GM23248 (cell line): ENCODE results near the gene NFIC. TPM values are rescaled to one million over a fixed set of nuclear protein-coding genes. Genes with fewer than 3 reads are reported as not detected.

ENCODE experiments used
- DNase-seq: peaks from one replicate; pipeline ENCODE4 v3.0.0-alpha.2; 2015
- H2AFZ ChIP-seq: fragments of 200-600 bp; sonication (generic); 2 replicates; pipeline ENCODE4 v1.6.1; 2016; ENCODE audit warnings: antibody characterized with exemption
- H3F3A ChIP-seq: fragments of 200-600 bp; sonication (generic); 2 replicates; pipeline ENCODE4 v1.6.1; 2016; ENCODE audit warnings: mild to moderate bottlenecking, antibody characterized with exemption, mixed run types; ENCODE audit not compliant: insufficient read depth
- H3K27ac ChIP-seq: fragments of 200-600 bp; sonication (generic); 2 replicates; pipeline ENCODE4 v1.5.1; 2016; ENCODE audit warnings: mild to moderate bottlenecking
- H3K27me3 ChIP-seq: fragments of 200-600 bp; sonication (generic); replicated peaks from 2 replicates; pipeline ENCODE4 v1.6.1; 2016; ENCODE audit warnings: mild to moderate bottlenecking; ENCODE audit not compliant: insufficient read depth
- H3K36me3 ChIP-seq: fragments of 200-600 bp; sonication (generic); 2 replicates; pipeline ENCODE4 v1.6.1; 2016; ENCODE audit warnings: low read depth, mild to moderate bottlenecking
- H3K4me1 ChIP-seq: fragments of 200-600 bp; sonication (generic); 2 replicates; pipeline ENCODE4 v1.6.1; 2016; ENCODE audit warnings: mild to moderate bottlenecking; ENCODE audit not compliant: insufficient read depth
- H3K4me2 ChIP-seq: fragments of 200-600 bp; sonication (generic); one replicate; pipeline ENCODE4 v1.6.1; 2016; ENCODE audit warnings: mild to moderate bottlenecking; ENCODE audit not compliant: unreplicated experiment
- H3K4me3 ChIP-seq: fragments of 200-600 bp; sonication (generic); 2 replicates; pipeline ENCODE4 v1.5.1; 2016; ENCODE audit warnings: mild to moderate bottlenecking
- H3K79me2 ChIP-seq: fragments of 200-600 bp; sonication (generic); 2 replicates; pipeline ENCODE4 v1.6.1; 2016; ENCODE audit warnings: mild to moderate bottlenecking; ENCODE audit not compliant: insufficient read depth
- H3K9ac ChIP-seq: fragments of 200-600 bp; sonication (generic); 2 replicates; pipeline ENCODE4 v1.6.1; 2016; ENCODE audit warnings: mild to moderate bottlenecking
- H3K9me2 ChIP-seq: fragments of 200-600 bp; sonication (generic); 2 replicates; pipeline ENCODE4 v1.6.1; 2016; ENCODE audit warnings: mixed run types, mild to moderate bottlenecking, moderate library complexity; ENCODE audit not compliant: insufficient read depth
- H3K9me3 ChIP-seq: fragments of 200-600 bp; sonication (generic); one replicate; pipeline ENCODE4 v1.6.1; 2017; ENCODE audit warnings: low read depth
- H4K20me1 ChIP-seq: fragments of 200-600 bp; sonication (generic); 2 replicates; pipeline ENCODE4 v1.6.0; 2016; ENCODE audit not compliant: insufficient read depth
- EZH2 ChIP-seq: fragments of 200-600 bp; sonication (generic); IDR thresholded peaks from 2 replicates; pipeline ENCODE4 v1.6.1; 2018; ENCODE audit warnings: antibody characterized with exemption, mild to moderate bottlenecking; ENCODE audit not compliant: insufficient read depth, poor library complexity, severe bottlenecking
- EZH2phosphoT487 ChIP-seq: fragments of 200-600 bp; sonication (generic); IDR thresholded peaks from 2 replicates; pipeline ENCODE4 v1.6.1; 2018; ENCODE audit warnings: antibody characterized with exemption, moderate library complexity, mild to moderate bottlenecking, low read depth; ENCODE audit not compliant: insufficient read depth
- WGBS, 2 experiments: methylation state at CpG; one replicate each; pipeline ENCODE4 v1.1.6; 2015 to 2017; ENCODE audit warnings: low lambda C conversion rate in 2 of 2, low coverage in 1 of 2; ENCODE audit errors: missing lambda C conversion rate in 2 of 2; 5-methylcytosine and 5-hydroxymethylcytosine counted together
- in situ Hi-C: fragments of 300-500 bp; cut with MboI; formaldehyde crosslinking; loops from 2 replicates; pipeline ENCODE4 v1.15.0; 2020
- polyA plus RNA-seq: library from polyadenylated mRNA; unstranded; fragments of >200 nt; fragmentation: Nextera tagmentation; extraction: Ambion mirVana; gene quantifications from 2 replicates; pipeline ENCODE4 v1.2.1, GENCODE V29; 2016
- total RNA-seq: library from RNA; depleted of rRNA; stranded (reverse); fragments of >200 nt; shearing (Covaris generic); gene quantifications from 2 replicates; pipeline ENCODE4 v1.2.3, GENCODE V29; 2014

Gene NFIC
- total and polyA plus RNA-seq, 2 experiments from 2014 or later, result 50.4 to 108 TPM

DNA sequence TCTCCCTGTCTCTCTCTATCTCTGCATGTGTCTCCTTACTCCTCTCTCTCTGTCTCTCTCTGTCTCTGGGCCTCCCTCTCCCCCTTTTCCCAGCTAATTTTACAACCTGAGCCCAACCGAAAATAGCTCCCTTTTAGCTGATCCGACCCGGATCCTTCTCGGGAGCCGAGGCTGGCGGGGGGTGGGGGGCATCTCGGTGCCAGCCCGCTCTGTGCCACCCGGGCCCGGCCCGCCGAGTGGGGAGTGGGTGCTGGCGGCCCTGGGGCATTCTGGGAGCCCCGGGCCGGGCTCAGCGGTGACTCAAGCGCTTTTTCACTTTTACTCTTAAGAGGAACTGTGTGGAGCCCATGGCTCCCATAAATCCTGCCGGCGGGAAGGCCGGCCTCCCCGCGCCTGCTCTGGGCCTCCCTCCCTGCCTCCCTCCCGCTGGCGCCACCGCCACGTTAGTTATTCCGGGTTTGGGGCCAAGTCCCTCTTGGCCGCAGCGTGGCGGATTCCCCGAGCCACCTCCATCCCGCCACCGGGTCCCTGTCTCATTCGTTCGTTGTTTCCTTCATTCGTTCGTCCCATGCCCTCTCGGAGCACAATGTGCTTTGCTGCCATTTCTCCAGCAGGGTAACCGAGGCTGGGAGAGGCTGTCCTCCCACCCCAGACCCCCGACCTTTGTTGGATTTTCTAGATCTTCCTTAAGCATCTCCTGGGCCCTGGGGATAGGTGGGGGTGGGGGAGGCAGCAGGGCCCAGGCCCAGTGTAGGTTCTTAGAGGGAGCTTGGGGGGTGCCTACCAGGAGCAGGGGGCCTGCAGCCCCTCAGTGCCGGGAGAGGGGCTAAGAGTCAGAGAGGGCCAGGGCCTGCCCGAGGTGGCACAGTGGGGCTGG, 3.2 kb downstream of the NFIC start:
- TF ChIP-seq EZH2 (no peak), EZH2phosphoT487 (no peak)
- H3K79me2 ChIP-seq, result peaks cover 93% of the 10 kb centered on the region

DNA sequence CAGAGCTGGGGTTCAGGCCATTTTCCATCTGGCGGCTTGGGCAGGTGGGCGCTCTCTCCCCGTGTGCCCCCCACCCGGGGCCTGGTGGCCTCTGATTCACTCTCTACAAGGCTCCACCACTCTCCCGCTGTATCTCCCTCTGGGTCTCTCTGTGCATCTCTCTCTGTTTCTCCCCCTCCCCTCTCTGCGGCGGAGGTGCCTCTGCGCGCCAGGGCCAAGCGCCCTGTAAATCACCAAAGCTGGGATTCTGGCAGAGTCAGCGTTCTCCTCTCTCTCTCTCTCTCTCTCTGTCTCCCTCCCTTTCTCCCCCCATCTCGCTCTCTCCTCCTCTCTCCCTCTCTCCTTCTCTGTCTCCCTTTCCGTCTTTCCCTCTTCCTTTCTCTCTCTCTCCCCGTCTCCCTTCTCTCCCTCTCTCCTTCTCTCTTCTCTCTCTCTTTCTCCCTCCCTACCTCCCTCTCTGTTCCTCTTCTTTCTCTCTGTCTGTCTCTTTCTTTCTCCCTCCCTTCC, 3.9 kb downstream of the NFIC start:
- Histone ChIP-seq H3K4me1 (peaks cover 29% of the 10 kb centered on the region), H3K27me3 (no peaks in the 10 kb centered on the region), H3K9me3 (no peaks in the 10 kb centered on the region), H3K27ac (peak overlapping the region; percentile 82), H3K4me2 (peak overlapping the region; percentile 99), H3F3A (peaks cover 33% of the 10 kb centered on the region), H4K20me1 (peaks cover 14% of the 10 kb centered on the region; the same call in 1 of the 2 replicates), H3K9ac (peak overlapping the region; percentile 95), H3K4me3 (peak overlapping the region; percentile 91), H3K79me2 (peaks cover 93% of the 10 kb centered on the region), H3K36me3 (no peaks in the 10 kb centered on the region), H2AFZ (no peak overlapping the region), H3K9me2 (no peaks in the 10 kb centered on the region)
- DNase-seq, result peak; percentile 34
- TF ChIP-seq EZH2 (no peak), EZH2phosphoT487 (no peak)
- 10 to 23% methylated on average over 14 of the region's 14 CpGs for WGBS, 2 experiments
- in situ Hi-C loops, result no loop called here

More for the DNA sequence above, 3.2 kb downstream of the NFIC start:
- Histone ChIP-seq H3K27ac (peak overlapping the region; percentile 82), H3K4me3 (peak overlapping the region; percentile 91), H3K27me3 (no peaks in the 10 kb centered on the region), H4K20me1 (peaks cover 11% of the 10 kb centered on the region; the same call in 1 of the 2 replicates), H3K9me2 (no peaks in the 10 kb centered on the region), H3K9me3 (no peaks in the 10 kb centered on the region), H3K9ac (peak overlapping the region; percentile 95), H3K36me3 (no peaks in the 10 kb centered on the region), H3F3A (peaks cover 37% of the 10 kb centered on the region), H3K4me1 (peaks cover 25% of the 10 kb centered on the region), H3K4me2 (peak overlapping the region; percentile 99), H2AFZ (peak overlapping the region; percentile 54)
- peak; percentile 89 for DNase-seq
- 1 to 2% methylated on average over 33 to 42 of the region's 42 CpGs for WGBS, 2 experiments
- in situ Hi-C loops, result no loop called here

DNA sequence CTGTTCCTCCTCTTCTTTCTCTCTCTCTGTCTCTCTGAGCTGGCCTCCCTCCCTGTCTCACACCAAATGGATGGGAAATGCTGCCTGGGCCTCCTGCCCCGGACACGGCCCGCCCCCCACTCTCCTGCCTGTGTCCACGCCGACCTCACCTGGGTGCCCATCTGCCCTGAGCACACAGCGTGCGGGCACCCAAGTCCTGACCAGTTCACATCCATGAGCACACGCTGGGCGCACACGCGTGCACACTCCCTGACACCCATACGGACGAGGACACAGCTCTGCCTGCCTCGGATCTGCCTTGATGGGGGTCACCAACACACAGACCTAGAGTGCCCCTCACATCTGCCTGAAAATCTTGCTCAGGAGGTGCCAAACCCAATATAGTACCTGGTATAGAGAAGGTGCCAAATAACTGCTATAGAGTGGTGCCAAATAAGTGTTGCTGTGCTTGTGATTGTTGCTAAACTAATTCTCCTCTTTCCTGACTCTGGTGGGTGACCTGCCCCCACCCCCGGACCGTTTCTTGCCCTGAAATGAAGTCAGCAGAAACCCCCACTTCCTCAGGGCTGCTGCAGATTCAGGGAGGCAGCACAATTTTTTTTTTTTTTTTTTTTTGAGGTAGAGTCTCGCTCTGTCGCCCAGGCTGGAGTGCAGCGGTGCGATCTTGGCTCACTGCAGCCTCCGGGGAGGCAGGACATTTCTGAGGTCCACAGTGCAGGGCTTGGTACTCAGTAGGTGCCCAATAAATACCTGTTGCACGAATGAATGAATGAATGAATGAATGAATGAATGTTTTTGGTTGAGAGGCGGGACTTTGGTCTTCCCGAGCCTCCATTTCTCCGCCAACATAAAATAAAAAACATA, 4.6 kb downstream of the NFIC start:
- no peak for DNase-seq
- Histone ChIP-seq H3F3A (peaks cover 34% of the 10 kb centered on the region), H3K4me1 (peaks cover 30% of the 10 kb centered on the region), H2AFZ (no peak overlapping the region), H4K20me1 (peaks cover 14% of the 10 kb centered on the region; the same call in 1 of the 2 replicates), H3K36me3 (no peaks in the 10 kb centered on the region), H3K4me2 (peak overlapping the region; percentile 99), H3K27ac (peak overlapping the region; percentile 82), H3K9me3 (no peaks in the 10 kb centered on the region), H3K4me3 (peak overlapping the region; percentile 91), H3K27me3 (no peaks in the 10 kb centered on the region), H3K9me2 (no peaks in the 10 kb centered on the region), H3K9ac (peak overlapping the region; percentile 95), H3K79me2 (peaks cover 95% of the 10 kb centered on the region)
- no peak for TF ChIP-seq EZH2
- no peak for TF ChIP-seq EZH2phosphoT487
- 52 to 56% methylated on average over 20 to 25 of the region's 25 CpGs for WGBS, 2 experiments
- in situ Hi-C loops, result no loop called here

DNA sequence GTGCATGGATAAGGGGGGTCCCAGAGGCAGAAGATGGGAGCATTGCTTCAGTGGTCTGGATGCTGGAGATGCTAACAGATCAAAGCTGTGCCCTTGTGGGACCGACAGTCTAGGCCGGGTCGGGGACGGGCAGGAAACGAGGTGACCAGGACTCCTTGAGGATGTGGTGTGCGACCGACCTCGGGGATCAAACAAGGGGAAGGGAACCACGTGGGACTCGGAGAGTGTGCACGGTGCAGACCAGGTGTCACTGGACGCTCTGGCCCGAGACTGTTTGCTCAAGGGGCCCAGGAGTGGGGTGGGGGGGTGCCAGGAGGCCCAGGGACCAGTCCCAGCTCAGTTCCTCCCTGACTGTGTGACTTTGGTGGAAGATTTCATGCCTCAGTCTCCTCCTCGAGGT, 6.0 kb downstream of the NFIC start:
- Histone ChIP-seq H2AFZ (no peak overlapping the region), H3K27me3 (no peaks in the 10 kb centered on the region), H4K20me1 (peaks cover 14% of the 10 kb centered on the region; the same call in 1 of the 2 replicates), H3K9me2 (no peaks in the 10 kb centered on the region), H3K36me3 (no peaks in the 10 kb centered on the region), H3F3A (peaks cover 40% of the 10 kb centered on the region), H3K4me1 (peaks cover 32% of the 10 kb centered on the region), H3K9ac (no peak overlapping the region), H3K79me2 (peaks cover 100% of the 10 kb centered on the region), H3K4me2 (no peak overlapping the region), H3K9me3 (no peaks in the 10 kb centered on the region), H3K4me3 (no peak overlapping the region), H3K27ac (no peak overlapping the region)
- no peak for DNase-seq
- TF ChIP-seq EZH2 (no peak), EZH2phosphoT487 (no peak)
- in situ Hi-C loops, result no loop called here
- 74 to 80% methylated on average over 13 to 14 of the region's 14 CpGs for WGBS, 2 experiments
